Thoracic aorta (tissue), 2 donors: ENCODE results near the gene MORN1. TPM values are rescaled to one million over a fixed set of nuclear protein-coding genes. Genes with fewer than 3 reads are reported as not detected.

Source experiments
- ATAC-seq: fragments of 150-250 bp; one replicate; pipeline ENCODE4 v1.8.0; 2017; ENCODE audit warnings: low read depth; ENCODE audit not compliant: insufficient number of reproducible peaks, low FRiP score
- DNase-seq: peaks from one replicate; pipeline ENCODE4 v3.0.0-alpha.2; 2020; ENCODE audit warnings: low spot score
- H3K27ac ChIP-seq, 2 donors: fragments of 200-600 bp; sonication (generic); 1 replicate in 1 of 2; 2 replicates in 1 of 2; pipeline ENCODE4 v1.5.1; 2016; ENCODE audit warnings: mild to moderate bottlenecking in 2 of 2, moderate library complexity in 2 of 2
- H3K27me3 ChIP-seq: fragments of 200-600 bp; sonication (generic); replicated peaks from 2 replicates; pipeline ENCODE4 v1.6.0; 2016; ENCODE audit warnings: mild to moderate bottlenecking; ENCODE audit not compliant: insufficient read depth
- H3K36me3 ChIP-seq: fragments of 200-600 bp; sonication (generic); one replicate; pipeline ENCODE4 v1.5.1; 2016
- H3K4me1 ChIP-seq, 2 donors: fragments of 200-600 bp; sonication (generic); 1 replicate in 1 of 2; 2 replicates in 1 of 2; pipeline versions ENCODE4 v1.5.1 to v1.6.0; 2016; ENCODE audit warnings: low read depth in 2 of 2, mild to moderate bottlenecking in 1 of 2; ENCODE audit not compliant: control insufficient read depth in 1 of 2
- H3K4me3 ChIP-seq: fragments of 200-600 bp; sonication (generic); 2 replicates; pipeline ENCODE4 v1.5.1; 2016; ENCODE audit warnings: mild to moderate bottlenecking
- H3K9me3 ChIP-seq: fragments of 200-600 bp; sonication (generic); 2 replicates; pipeline ENCODE4 v1.5.1; 2016
- total RNA-seq, 2 donors: library from RNA; depleted of rRNA; stranded (reverse); fragments of >200 nt; gene quantifications; one replicate each; pipeline versions ENCODE4 v1.1.0 to v1.2.3, GENCODE V29; 2016
- TF ChIP-seq, protein P1 (sequence below): fragments of 200-600 bp; sonication (generic); IDR thresholded peaks from one replicate; pipeline ENCODE4 v1.5.1; 2019; ENCODE audit warnings: antibody characterized with exemption

The MORN1 gene
- total RNA-seq, 2 donors from 2014 or later: 7.1 to 13.8 TPM

- DNase-seq (no peak), ATAC-seq (no peak)
- Histone ChIP-seq H3K27me3 (no peaks in the 10 kb centered on the region), H3K9me3 (no peaks in the 10 kb centered on the region), H3K4me1 (no peaks in the 10 kb centered on the region), H3K4me3 (no peak overlapping the region), H3K36me3 (no peaks in the 10 kb centered on the region), H3K27ac (no peak overlapping the region)
- TF ChIP-seq, protein P1, sequence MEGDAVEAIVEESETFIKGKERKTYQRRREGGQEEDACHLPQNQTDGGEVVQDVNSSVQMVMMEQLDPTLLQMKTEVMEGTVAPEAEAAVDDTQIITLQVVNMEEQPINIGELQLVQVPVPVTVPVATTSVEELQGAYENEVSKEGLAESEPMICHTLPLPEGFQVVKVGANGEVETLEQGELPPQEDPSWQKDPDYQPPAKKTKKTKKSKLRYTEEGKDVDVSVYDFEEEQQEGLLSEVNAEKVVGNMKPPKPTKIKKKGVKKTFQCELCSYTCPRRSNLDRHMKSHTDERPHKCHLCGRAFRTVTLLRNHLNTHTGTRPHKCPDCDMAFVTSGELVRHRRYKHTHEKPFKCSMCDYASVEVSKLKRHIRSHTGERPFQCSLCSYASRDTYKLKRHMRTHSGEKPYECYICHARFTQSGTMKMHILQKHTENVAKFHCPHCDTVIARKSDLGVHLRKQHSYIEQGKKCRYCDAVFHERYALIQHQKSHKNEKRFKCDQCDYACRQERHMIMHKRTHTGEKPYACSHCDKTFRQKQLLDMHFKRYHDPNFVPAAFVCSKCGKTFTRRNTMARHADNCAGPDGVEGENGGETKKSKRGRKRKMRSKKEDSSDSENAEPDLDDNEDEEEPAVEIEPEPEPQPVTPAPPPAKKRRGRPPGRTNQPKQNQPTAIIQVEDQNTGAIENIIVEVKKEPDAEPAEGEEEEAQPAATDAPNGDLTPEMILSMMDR: no peak
These were observed 41.8 kb upstream of the MORN1 start for GRCh38 chr1:2433196-2433595.

DNA sequence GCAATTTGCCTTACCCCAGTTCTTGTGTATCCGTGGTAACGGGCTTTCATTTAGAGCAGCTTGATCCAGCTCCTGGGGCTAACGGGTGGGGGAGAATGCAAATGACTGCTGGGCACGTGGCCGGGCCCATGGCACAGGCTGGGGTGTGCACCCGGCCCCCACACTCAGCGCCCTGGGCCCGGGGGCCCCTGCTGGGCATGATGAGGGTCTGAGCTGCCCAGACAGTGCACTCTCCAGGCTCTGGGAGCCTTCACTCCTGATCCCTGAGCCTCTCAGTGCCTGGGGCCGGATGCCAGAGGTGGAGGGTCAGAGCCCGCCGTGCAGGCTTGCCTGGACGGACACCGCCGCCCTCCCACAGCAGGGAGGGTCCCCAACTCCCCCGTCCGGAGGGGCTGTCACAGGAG lies 41.1 kb upstream of the MORN1 start:
- Histone ChIP-seq H3K36me3 (no peaks in the 10 kb centered on the region), H3K27me3 (peaks cover 2% of the 10 kb centered on the region), H3K9me3 (no peaks in the 10 kb centered on the region), H3K27ac (no peak overlapping the region), H3K4me3 (no peak overlapping the region), H3K4me1 (no peaks in the 10 kb centered on the region)
- TF ChIP-seq, protein P1: no peak
- ATAC-seq (no peak), DNase-seq (no peak)

DNA sequence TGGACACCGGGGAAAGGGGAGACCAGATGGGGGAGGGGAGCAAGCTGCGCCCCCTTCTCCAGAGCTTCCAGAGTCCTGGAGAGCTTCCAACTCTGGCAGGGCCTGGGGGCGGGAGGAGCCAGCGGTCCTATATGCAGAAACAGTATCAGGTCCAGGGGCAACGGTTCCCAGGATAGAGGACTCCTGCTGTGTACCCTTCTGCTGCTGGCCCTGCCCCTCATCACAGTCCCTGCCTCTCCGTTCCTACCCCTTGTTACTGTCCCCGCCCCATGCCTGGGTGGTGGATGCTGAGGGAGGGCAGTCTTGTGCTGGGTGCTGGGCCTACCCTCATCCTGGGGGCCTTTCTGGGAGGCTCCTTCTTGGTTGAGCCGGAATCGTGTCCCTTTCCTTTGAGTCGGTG lies 40.2 kb upstream of the MORN1 start:
- H3K4me3 ChIP-seq: no peak overlapping the region
- peaks cover 4% of the 10 kb centered on the region for H3K27me3 ChIP-seq
- H3K9me3 ChIP-seq: no peaks in the 10 kb centered on the region
- no peaks in the 10 kb centered on the region for H3K36me3 ChIP-seq
- H3K27ac ChIP-seq: no peak overlapping the region
- H3K4me1 ChIP-seq: no peaks in the 10 kb centered on the region
- ATAC-seq (no peak), DNase-seq (no peak)
- TF ChIP-seq, protein P1: no peak

DNA sequence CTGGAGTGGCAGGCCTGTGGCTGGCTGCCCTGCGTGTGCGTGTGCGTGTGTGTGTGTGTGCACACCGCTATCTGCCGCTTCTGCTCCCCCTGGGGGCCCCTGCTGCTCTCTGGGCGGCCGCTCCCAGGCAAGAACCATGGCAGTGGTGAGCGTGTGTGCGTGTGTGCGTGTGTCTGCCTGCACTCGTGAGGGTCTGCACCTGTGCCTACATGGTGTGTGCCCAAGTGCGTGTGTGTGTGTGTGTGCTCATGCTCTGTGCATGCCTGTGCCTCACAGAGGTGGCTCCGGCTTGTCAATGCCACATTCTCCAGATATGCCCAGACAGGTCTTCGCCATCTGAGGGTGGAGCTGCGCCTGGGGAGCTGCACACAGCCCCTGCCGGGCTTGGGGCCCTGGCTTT lies 39.7 kb upstream of the MORN1 start:
- ATAC-seq (no peak), DNase-seq (no peak)
- Histone ChIP-seq H3K9me3 (no peaks in the 10 kb centered on the region), H3K4me3 (no peak overlapping the region), H3K4me1 (no peaks in the 10 kb centered on the region), H3K27me3 (peaks cover 4% of the 10 kb centered on the region), H3K27ac (no peak overlapping the region), H3K36me3 (no peaks in the 10 kb centered on the region)
- TF ChIP-seq, protein P1: no peak

GRCh38 chr1:2430592-2430973 lies 39.2 kb upstream of the MORN1 start:
- Histone ChIP-seq H3K4me3 (no peak overlapping the region), H3K4me1 (no peaks in the 10 kb centered on the region), H3K27me3 (peaks cover 4% of the 10 kb centered on the region), H3K9me3 (no peaks in the 10 kb centered on the region), H3K36me3 (no peaks in the 10 kb centered on the region), H3K27ac (no peak overlapping the region)
- DNase-seq: no peak
- ATAC-seq: no peak
- TF ChIP-seq, protein P1: no peak
